ENCODE data around the gene CCDC9B.

Gene CCDC9B

DNA sequence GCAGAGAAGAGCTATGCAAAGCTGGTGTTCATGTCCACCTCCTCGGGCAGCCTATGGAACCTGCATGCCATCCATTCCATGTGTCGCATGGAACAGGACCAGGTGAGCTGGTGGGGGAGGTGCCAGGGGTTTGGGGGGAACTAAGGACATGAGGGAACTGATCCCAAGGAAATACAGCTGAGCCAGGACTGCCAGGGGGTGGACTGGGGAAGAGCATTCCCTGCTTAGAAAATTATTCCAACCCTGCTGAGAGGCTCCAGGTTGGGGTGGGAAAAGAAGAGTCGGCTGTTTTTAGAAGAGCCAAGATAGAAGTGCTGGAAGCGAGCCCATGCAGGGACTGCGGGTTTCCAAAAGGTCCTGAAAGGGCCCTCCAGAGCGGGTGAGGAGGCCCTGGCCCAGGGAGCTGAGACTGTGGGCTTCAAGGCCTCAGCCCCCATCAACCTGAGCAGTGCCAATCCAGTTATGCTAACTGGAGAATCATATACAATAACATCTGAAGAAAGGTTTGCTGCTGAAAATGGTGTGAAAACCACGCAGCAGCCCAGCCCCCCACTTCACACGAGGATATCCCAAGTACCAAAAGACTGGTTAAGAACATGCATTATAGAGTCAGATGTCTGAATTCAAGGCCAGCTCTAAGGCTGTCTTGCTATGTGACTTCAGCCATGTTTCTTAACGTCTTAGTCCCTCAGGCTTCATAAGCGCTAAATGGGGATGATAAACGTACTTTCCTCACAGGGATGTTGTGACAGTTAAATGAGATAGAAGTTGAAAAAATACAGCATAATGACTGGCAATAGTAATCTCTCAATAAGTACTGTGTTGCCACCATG, 25.1 kb upstream of the CCDC9B start:
- no peak for DNase-seq (ENCODE audit: low read depth in 2 of 2)

DNA sequence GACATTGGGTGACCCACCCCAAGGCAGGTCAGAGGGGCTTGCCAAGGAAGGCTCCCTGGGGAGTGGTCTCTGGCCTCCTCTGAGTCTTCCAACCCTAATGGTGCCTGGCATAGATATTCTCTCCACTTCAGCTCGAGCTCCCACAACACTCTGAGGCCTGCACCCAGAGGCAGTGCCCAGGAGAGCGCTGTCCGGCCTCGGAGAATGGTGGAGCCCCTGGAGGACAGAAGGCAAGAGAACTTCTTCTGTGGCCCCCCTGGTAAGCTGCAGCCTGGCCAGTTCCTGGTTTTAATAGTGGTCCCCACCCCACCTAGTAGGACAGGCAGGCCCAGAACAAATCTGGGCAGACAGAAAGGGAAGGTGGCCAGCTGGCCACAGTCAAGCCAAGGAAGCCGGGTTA, 24.3 kb upstream of the CCDC9B start:
- DNase-seq (ENCODE audit: low read depth in 2 of 2): no peak

DNA sequence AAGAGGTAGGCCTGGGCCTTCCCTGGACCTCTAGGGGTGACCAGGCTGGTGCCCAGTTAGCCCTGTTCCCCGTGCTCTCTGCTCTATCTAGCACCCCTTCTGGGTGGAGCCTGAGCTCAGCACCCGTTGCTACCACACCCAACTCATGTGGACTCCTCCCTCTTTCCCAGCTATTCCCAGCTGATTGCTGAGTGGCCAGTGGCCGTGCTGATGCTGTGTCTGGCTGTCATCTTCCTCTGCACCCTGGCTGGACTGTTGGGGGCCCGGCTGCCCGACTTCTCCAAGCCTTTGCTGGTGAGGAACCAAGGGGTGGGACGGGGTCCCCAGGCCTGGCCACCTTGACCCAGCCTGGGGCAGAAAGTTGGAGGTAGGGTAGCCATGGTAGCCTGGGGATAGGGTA, 23.5 kb upstream of the CCDC9B start:
- DNase-seq (ENCODE audit: low read depth in 2 of 2): no peak

DNA sequence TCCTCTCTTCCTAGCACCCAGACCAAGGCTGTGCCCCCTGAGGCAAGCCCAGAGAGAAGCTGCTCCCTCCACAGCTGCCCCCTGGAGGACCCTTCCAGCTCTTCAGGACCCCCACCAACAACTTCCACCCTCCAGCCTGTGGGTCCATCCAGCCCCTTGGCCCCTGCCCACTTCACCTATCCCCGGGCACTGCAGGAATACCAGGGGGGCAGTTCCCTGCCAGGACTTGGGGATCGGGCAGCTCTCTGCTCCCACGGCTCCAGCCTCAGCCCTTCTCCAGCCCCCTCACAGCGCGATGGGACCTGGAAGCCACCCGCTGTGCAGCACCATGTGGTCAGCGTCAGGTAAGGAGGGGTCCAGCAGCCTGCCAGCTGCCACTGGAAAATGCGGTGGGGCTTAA, 22.9 kb upstream of the CCDC9B start:
- DNase-seq (ENCODE audit: low read depth in 2 of 2): no peak

DNA sequence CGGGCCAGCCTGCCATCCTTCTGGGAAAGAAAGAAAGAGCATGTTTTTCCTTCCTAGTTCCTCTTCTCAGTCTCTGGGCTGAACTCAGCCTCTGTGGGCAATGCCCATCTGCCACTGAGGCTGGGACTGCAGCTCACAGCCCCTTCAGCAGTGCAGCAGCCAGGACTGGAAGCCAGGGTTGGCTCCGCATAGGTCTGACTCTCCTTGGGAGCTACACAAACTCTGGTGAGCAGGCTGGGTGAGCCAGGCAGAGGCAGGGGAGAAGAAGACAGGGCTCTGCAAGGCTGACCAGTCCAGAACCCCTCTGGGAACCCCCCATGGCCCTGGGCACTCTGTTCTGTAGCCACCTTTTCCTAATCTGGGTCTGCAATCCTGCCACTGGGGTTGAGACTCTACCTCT, 20.9 kb upstream of the CCDC9B start:
- DNase-seq (ENCODE audit: low read depth in 2 of 2): no peak

DNA sequence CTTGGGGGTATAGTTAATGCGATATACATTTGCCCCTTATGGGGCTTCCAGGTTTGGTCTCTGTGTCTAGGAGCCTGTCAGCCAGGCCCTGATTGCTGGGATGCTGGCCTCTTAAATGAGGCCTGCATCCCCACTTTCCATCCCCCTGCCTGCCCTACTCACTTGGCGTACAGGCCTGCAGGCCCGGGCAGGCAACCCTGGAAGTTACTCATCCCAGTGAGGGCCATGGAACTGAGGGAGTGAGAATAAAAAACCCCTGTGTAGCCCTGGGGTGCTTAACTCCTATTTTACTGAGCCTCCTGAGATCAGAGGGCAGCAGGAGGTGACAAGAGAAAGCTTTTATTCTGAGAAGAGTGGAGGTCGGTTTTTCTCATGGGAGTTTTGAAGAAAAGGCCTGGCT, 19.3 kb upstream of the CCDC9B start:
- no peak for DNase-seq (ENCODE audit: low read depth in 2 of 2)

DNA sequence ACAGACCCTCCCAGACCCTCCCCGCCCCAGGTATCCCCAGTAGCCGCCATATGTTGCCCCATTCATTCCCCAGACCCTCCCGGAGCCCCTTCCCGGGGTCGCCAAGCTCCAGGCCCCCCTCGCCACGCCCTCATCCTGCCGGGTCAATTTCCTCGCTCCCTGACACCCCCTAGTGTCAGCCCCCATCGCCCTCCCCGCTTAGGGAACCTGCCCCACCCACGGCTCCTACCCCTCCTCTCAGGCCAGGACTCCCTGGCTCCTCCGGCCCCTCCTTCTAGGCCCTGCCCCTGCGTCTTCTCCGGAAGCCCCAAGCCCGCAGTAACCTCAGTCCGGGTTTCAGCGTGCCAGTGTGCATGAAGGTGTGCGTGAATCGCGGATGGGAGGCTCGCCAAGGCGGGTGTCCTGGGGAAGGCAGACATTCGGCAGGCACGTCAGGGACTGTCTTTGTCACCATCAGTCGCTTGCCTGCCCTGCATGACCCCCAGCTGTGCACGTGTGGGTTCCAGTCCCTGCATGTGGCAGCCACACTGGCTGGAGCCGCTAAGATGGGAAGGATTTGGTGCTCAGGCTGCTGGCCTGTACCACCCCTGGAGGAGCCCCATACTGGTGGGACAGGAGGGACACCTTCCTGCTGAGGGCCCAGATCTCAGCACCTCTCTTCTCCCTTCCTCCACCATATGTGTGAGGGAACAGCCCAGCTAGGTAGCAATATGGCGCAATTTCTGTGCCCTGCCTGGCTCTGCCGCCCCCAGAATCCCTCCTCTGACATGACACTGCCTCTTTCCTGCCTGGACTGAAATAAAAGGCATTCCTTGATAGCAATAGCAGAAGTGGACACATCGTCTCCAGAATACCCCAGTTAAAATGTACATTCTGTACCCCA, 18.0 kb upstream of the CCDC9B start:
- peak; percentile 13 to 43 for DNase-seq (ENCODE audit: low read depth in 2 of 2)

DNA sequence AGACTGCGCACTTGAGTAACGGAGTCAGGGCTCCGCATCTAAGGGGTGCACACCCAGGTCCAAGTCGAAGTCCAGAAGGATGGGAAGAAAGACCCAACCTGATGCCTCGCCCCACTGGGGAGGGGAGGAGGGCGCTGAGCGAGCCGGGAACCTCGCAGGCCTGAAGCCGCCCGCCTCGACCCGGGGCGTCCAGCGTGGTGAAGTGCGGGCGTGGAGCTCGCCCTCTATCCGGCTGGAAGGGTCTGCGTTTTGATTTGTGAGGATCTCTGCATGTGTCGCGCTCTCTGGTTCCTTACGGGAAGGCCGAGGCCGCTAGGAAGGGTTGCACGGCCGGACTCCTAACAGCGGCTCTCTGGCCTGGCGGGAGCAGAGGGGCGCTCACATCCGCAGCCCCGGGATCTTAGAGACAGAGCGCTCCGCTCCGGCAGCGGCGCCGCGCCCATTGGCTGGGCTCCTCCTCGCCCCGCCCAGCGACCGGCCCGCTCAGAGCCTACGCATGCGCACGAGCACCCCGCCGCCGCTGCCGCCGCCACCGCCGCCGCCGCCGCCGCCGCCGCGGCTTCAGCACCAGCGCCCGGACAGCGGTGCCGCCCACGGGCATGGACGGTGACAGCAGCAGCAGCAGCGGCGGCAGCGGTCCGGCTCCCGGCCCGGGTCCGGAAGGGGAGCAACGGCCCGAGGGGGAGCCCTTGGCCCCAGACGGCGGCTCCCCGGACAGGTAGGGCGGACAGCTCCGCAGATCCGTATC, 17.2 kb upstream of the CCDC9B start, which contains the start of gene DISP2:
Gene DISP2, plus strand, starts transcription at position 497 of the 748 bp plus-strand sequence. Its CDS starts 103 bp downstream, at position 600.
- peak; percentile 65 to 81 for DNase-seq (ENCODE audit: low read depth in 2 of 2)

DNA sequence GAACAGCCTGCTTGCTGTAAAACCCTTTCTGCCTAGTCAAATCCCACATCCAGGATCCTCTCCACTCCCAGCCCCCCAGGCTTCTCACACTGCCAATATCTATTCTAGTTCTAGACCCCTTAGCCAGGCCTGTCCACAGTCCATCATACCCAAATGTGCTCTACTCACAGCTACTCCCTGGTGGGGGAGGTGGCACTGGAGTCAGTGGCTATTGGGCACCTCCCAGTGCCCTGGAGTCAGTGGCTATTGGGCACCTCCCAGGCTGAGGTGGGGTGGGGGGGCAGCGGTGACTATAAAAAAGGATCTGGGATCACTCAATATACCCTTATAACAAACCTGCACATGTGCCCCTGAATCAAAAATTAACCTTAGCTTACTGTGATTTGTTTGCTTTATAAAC, 16.5 kb upstream of the CCDC9B start:
- DNase-seq (ENCODE audit: low read depth in 2 of 2): no peak

DNA sequence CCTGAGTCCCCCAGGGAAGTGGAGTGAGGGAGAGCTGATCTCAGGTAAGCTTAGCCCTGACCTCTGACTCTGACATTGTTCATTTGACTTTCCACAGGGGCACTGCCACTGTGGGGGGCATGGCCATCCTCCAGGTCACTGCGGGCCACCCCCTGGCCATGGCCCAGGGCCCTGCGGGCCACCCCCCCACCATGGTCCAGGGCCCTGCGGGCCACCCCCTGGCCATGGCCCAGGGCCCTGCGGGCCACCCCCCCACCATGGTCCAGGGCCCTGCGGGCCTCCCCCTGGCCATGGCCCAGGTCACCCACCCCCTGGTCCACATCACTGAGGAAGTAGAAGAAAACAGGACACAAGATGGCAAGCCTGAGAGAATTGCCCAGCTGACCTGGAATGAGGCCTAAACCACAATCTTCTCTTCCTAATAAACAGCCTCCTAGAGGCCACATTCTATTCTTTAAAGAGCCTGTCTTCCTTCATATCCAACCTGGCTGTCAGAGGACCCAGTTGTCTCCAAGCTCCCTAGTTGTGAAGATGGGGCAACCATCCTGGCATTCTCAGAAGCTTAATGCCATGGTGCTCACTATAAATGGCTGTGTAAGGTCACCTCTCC, 15.3 kb upstream of the CCDC9B start:
- no peak for DNase-seq (ENCODE audit: low read depth in 2 of 2)

DNA sequence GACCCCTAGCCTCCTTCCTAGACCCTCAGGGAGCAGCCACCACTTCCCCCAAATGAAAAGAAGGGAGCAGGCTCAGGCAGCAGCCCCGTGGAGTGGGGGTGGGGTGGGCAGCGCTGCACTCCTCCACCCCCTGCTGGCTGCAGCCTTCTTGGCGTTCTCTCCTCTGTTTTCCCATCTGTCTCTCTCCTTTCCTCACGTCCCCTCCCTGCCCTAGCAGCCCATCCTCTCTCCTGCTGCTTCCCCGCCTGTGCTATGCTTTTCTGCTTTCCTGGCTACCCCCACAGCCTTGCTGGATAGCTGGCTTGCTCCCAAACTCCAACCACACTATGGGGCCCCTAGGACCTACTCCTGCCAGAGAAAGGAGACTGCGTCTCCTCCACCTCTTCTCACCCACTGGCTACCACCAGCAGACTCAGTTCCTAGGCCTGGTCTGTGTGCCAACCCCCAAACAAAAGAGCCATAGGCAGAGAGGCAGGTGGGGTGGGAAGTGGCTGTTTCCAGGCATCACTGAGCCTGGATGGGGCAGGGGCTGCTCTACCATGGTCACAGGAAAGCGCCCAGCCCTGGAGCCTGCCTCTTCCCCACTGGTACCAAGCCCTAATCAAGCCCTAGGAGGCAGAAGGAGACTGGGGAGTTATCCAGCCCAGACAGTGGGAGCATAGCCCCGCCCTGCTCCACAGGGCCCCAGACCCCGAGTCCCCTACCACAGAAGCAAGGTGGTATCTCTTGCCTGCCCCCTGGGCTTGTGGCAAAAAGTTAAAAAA, 13.9 kb upstream of the CCDC9B start:
- no peak for DNase-seq (ENCODE audit: low read depth in 2 of 2)

DNA sequence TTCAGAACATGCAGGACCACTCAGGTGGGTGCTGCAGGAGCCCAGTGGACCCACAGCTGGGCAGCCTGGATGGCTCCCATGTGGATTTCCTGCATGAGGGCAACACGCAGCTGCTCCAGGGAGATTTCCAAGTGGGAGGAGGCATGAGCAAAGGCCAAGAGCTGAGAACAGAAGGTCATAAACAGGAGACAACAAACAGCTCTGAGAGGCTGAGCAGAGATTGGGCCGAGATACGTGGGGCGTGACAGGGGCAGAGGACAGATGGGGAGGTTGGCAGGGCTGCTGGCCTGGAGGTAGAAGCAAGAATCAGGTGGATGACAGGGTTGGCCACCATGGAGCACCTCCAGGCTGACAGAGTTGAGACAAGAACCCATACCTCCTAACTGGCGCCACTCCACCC, 13.0 kb upstream of the CCDC9B start:
- DNase-seq (ENCODE audit: low read depth in 2 of 2): no peak

DNA sequence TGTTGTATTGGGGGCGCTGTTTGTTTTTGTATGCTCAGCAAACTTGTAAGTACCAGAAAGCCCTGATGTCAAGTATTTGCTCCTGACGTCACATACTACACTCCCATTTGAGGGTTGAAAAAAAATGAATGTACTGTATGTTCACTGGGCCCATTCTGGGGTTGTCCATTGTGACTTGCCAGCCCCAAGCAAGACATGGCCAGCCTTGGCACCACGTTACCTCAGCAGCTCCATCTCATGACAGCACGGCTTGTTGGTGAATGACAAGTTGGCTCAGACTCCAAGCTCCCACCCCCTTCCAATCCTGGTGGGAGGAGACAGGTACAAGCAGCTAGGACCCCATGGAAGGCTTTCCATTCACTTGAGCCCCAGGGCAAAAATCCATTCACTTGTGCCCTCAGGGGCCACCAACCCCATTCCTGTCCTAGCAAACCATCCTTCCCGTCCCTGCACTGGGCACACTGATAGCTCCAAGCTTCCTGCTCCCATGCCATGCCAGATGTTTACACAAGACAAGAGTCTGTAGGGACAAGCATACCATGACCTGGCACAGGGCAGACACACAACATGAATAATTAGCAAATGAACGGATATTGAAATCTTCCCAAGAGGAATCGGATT, 11.7 kb upstream of the CCDC9B start:
- no peak for DNase-seq (ENCODE audit: low read depth in 2 of 2)

DNA sequence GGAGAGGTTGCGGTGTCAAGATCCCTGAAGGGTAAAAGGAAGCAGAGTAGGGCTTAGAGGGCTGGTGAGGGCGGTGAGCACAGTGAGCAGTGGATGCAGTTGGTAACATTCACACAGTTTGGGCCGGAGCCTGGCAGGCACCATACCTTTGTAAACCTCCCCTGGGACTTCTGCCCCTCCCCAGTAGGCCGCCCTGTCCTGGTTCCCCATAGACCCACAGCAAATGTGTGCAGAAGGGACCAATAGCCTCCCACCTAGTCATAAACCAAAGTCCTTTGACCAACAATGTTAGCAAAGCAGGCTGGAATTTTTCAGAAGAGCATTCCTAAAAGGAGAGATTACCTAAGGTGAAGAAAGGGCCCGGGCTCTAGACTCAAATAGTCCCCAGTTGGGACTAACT, 8.4 kb upstream of the CCDC9B start:
- DNase-seq (ENCODE audit: low read depth in 2 of 2): no peak

DNA sequence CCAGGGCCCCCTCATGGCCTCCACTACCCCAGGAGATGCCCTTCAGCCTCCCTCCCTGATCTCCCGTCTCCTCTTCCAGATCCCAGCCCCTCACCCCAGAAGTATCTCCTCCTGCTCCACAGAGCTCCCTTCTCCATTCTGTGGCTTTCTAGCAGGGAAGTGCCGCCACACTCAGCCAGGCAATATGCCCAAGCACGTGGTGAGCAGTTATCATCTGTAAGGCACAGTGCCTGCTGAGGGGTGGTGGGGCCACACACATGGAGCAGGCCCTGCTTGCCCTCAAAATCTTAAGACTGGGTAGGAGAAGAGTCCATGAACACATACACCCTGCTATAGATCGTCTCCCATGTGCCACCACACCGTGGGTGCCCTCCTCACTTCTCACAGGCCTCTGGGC, 7.7 kb upstream of the CCDC9B start:
- no peak for DNase-seq (ENCODE audit: low read depth in 2 of 2)

DNA sequence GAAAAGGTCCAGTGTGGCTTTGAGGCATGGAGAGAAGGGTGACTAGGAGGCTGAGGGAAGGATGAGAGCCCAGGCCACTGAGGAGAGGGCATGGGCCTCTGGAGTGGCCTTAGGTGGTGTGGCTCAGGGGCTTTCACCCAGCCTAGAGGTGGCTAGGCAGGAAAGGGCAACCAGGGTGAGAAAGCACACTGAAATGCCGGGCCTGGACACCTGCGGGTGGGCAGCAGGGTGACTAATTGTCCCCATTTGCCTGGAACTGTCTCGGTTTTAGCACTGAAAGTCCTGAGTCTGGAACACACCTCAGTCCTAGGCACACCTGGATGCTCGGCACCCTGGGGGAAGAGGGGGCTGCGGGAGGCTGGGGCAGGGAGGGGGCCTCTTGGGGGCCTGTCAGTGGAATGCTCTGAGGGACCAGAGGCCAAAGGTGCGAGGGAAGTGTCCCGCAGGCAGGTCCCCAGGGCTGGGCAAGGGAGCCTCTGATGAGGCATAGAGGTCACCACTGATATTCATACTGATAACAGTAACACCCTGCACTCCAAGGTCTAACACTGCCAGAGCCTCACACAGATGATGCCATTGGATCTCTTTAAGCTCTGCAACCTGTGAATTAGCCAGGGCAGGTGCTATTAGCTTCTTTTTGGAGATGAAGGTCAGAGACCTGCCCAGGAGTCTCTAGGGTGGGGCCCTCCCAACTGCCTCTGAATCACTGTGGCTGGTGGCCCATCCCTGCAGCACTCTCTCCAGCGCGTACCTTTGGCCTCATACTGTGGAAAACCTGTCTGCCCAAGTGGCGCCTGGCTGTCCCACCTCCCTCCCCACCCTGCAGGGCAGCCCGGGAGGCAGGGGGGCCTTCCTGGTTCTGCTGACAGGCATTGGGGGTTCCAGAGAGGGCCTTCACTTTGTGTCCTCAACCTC, 7.1 kb upstream of the CCDC9B start:
- DNase-seq (ENCODE audit: low read depth in 2 of 2): no peak

DNA sequence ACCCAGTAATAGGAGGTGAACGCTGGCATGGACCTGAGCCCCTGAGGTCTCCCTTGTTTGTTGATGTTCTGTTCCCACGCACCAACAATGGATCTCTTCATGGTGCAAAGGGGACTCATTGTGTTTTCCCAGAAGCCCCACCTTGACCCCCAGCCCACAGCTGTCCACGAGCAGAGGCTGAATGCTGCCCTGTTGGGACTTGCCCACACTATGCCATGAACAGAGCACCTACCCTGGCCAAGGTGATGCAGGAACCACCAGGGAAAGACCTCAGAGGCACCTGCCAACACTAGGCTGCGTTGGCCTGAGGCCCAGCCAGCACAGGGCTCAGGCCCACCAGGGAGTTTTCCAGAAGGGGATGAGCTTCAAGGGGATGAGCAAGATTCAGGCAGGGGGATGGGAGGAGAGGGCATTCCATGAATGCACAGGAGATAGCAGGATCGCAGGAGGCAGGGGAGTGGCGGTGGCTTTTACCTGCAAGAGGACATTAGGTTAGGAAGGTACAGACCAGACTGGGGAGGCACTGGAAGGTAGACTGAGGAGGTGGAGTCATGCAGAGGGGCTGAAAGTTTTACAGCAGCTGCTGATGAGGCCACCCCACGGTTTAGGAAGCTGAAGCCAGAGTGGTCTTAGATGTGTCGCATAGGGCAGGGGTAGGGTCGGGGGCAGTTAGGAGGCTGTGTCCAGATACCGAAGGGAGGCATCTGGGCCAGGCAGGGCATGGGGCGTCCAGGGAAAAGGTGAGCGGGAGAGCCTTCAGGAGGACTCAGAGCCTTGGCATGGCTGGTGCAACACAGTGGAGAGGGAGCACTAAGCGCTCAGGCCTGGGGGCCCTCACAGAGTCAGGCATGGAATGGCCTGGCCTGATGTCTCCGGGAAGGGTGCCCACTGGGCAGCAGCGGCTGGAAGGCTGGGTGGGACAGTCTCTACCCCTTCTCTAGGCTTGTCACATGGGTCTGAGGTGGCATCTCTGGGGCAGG, 6.1 kb upstream of the CCDC9B start:
- no peak for DNase-seq (ENCODE audit: low read depth in 2 of 2)

DNA sequence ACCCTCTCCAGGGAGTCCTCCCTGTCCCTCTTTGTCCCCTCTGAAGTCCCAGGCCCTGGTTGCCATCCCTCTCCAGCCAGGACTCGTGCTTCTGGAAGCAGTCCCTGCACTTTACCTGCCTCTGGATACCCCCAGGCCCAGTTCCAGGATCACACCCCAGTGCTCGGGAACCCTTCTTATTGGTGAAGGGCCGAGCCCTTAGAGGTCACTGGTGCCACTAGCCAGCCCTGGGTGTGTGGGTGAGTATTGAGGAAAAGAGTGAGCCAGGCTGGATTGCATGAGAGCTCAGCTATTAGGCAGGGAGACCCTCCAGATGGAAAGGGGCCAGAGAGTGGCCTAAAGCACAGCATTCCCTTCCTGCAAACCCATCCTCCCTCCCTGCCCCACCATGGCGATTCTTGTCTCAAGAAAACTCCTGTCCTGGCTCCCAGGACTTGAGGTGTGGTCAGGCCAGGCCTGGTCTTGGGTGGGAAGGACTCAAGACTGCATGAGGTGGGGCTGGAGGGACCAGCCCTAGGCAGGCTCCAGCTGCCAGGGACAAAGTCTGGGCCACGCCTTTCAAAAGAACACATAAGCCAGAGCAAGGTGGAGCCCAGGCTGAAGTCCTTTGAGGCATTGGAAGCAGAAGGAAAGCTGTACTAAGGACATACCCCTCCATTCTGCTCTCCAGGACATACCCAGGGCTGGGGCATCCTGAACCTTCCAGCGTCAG, 5.3 kb upstream of the CCDC9B start:
- DNase-seq (ENCODE audit: low read depth in 2 of 2): no peak
